Ishikawa (cell line): ENCODE results near the gene ASTN1.

ENCODE experiments used
- EP300 ChIP-seq: IDR thresholded peaks from 2 replicates; pipeline ENCODE4 v1.6.1; 2012; ENCODE audit warnings: borderline replicate concordance
- TF ChIP-seq, protein P1 (sequence below): IDR thresholded peaks from 2 replicates; pipeline ENCODE4 v1.6.1; 2012

GRCh38 chr1:176837708-176838107, 326.8 kb downstream of the ASTN1 start:
- TF ChIP-seq, protein P1, sequence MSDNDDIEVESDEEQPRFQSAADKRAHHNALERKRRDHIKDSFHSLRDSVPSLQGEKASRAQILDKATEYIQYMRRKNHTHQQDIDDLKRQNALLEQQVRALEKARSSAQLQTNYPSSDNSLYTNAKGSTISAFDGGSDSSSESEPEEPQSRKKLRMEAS = no peak
- no peak for TF ChIP-seq EP300
